Endothelial cell (in vitro differentiated cells): ENCODE results near the gene PAPPA. TPM values are rescaled to one million over a fixed set of nuclear protein-coding genes. Genes with fewer than 3 reads are reported as not detected.

ENCODE experiments used
- DNase-seq: peaks from one replicate; pipeline ENCODE4 v3.0.0; 2021; ENCODE audit warnings: low spot score
- H3K27ac Mint-ChIP-seq: one replicate; pipeline ENCODE4 v1.8.0; 2021; ENCODE audit warnings: mixed read lengths, inconsistent platforms; ENCODE audit not compliant: unreplicated experiment
- H3K27me3 Mint-ChIP-seq: one replicate; pipeline ENCODE4 v1.8.0; 2021; ENCODE audit warnings: mild to moderate bottlenecking, moderate library complexity, mixed read lengths, inconsistent platforms; ENCODE audit not compliant: unreplicated experiment
- H3K36me3 Mint-ChIP-seq: one replicate; pipeline ENCODE4 v1.8.0; 2021; ENCODE audit warnings: mild to moderate bottlenecking, low read depth, mixed read lengths, inconsistent platforms; ENCODE audit not compliant: unreplicated experiment
- H3K4me1 Mint-ChIP-seq: one replicate; pipeline ENCODE4 v1.8.0; 2021; ENCODE audit warnings: mild to moderate bottlenecking, mixed read lengths, inconsistent platforms; ENCODE audit not compliant: unreplicated experiment
- H3K4me3 Mint-ChIP-seq: one replicate; pipeline ENCODE4 v1.8.0; 2021; ENCODE audit warnings: mild to moderate bottlenecking, mixed read lengths, inconsistent platforms; ENCODE audit not compliant: unreplicated experiment
- H3K9me3 Mint-ChIP-seq: one replicate; pipeline ENCODE4 v1.8.0; 2021; ENCODE audit warnings: mixed read lengths, inconsistent platforms; ENCODE audit not compliant: unreplicated experiment
- total RNA-seq: library from RNA; stranded (reverse); fragmentation: NEBNext Ultra II Directional; extraction: Animal tissue kit (Norgen Biotek cat#: 25700); gene quantifications from one replicate; pipeline ENCODE4 v1.2.1, GENCODE V29; 2021; ENCODE audit not compliant: unreplicated experiment
- TF ChIP-seq, protein P1 (sequence below): fragments of 200-600 bp; sonication (generic); IDR thresholded peaks from one replicate; pipeline ENCODE4 v1.5.0; 2021; ENCODE audit warnings: antibody characterized with exemption; ENCODE audit not compliant: unreplicated experiment

Gene PAPPA
- total RNA-seq, 1 donor from 2014 or later: 1.4 TPM

DNA sequence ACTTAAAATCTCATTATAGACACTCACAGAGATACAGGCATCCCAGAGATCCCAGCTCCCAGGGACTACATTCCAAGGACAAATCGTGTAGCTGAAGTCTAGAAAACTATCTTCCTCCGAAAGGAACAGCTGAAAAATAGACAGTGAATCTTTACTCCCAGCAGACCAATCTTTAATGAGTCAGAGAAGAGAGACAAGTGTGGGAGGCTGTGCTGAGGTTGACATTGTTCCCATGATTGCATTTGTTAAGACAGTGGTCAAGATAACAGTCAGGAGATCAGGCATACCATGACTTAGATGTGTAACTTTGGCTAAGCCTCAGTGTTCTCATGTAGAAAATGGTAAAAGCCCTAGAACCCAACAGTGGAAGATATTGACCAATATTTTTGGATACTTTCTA lies 120.7 kb downstream of the PAPPA start:
- no peak overlapping the region for H3K27ac Mint-ChIP-seq
- H3K4me3 Mint-ChIP-seq: no peak overlapping the region
- peaks cover 19% of the 10 kb centered on the region for H3K4me1 Mint-ChIP-seq
- no peaks in the 10 kb centered on the region for H3K36me3 Mint-ChIP-seq
- no peak for DNase-seq
- TF ChIP-seq, protein P1, sequence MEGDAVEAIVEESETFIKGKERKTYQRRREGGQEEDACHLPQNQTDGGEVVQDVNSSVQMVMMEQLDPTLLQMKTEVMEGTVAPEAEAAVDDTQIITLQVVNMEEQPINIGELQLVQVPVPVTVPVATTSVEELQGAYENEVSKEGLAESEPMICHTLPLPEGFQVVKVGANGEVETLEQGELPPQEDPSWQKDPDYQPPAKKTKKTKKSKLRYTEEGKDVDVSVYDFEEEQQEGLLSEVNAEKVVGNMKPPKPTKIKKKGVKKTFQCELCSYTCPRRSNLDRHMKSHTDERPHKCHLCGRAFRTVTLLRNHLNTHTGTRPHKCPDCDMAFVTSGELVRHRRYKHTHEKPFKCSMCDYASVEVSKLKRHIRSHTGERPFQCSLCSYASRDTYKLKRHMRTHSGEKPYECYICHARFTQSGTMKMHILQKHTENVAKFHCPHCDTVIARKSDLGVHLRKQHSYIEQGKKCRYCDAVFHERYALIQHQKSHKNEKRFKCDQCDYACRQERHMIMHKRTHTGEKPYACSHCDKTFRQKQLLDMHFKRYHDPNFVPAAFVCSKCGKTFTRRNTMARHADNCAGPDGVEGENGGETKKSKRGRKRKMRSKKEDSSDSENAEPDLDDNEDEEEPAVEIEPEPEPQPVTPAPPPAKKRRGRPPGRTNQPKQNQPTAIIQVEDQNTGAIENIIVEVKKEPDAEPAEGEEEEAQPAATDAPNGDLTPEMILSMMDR: no peak
- no peaks in the 10 kb centered on the region for H3K9me3 Mint-ChIP-seq
- peaks cover 8% of the 10 kb centered on the region for H3K27me3 Mint-ChIP-seq

DNA sequence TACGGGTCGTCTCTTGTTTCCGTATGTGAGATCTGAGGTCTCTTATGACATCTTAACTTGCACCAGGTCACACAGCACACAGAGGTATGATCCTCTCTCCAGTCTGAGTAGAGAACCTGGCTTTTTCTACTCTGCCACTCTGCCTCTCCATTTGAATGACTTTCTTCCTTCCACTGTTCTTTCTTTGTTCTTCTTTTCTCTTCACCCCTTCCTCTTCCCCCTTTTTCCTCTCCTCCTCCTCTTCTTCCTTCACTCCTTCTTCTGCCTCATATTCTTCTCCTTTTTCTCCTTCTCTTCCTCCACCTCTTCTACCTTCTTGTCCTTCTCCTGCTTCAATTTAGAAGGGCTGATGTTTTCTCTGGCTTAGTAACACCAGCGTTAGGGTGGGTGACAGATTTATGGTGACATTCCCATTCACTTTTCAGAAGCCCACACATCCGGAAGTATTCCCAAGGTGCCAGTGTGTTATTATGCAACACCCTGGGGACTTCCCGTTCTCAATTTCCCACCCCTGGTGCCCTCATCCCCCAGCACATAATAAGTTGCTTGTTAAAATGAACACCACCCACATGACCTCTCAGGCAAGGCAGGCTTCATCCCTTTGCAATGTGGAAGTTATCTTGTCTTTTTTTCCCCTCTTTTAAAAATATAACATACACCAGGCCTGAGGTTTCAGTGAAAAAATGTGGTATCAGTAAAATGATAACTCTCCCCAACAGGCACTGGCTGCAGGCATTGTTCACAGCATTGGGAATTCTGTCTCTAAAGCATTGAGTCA lies 122.0 kb downstream of the PAPPA start:
- no peaks in the 10 kb centered on the region for H3K9me3 Mint-ChIP-seq
- TF ChIP-seq, protein P1: no peak
- no peak for DNase-seq
- peaks cover 27% of the 10 kb centered on the region for H3K4me1 Mint-ChIP-seq
- H3K36me3 Mint-ChIP-seq: no peaks in the 10 kb centered on the region
- H3K27ac Mint-ChIP-seq: no peak overlapping the region
- no peak overlapping the region for H3K4me3 Mint-ChIP-seq
- H3K27me3 Mint-ChIP-seq: peaks cover 8% of the 10 kb centered on the region

DNA sequence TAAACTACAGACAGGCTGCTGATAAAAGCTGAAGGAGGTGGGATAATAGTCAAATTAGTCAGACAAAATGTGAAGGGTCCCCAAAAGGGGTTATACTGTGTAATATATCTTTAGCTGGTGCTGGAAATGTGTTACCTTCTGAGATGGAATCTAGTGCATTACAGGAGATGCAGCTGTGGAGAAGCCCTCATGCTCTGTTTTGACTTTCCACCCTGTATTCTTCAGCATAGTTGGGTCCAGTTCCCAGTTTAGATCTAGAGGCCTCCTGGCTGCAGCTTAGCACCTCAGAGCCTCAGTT lies 122.6 kb downstream of the PAPPA start:
- H3K4me1 Mint-ChIP-seq: peaks cover 26% of the 10 kb centered on the region
- no peaks in the 10 kb centered on the region for H3K36me3 Mint-ChIP-seq
- no peak for DNase-seq
- H3K4me3 Mint-ChIP-seq: no peak overlapping the region
- no peaks in the 10 kb centered on the region for H3K9me3 Mint-ChIP-seq
- no peak overlapping the region for H3K27ac Mint-ChIP-seq
- H3K27me3 Mint-ChIP-seq: peaks cover 8% of the 10 kb centered on the region
- TF ChIP-seq, protein P1: no peak

DNA sequence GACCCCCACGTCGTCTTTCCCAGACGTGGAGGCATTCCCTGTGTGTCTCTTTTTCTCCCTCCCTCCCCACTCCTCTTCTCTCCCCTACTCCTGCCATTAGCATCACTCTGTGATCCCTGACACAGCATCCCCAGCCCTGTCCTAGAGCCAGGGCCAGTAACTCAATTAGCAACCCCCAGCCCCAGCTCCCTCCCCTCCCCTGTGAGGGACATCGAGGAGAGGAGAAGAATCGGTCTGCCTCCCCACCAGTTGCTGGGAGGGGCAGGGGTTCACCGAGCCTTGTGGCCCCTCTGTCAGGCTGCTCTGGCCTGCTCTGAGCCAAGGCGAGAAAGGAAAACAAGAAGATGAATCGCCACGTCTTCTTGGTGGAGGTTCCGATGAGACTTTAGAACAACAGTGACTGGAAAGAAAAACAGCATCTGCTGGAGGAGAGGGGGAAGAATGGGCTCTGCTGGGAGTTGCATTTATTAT lies 123.1 kb downstream of the PAPPA start:
- peaks cover 8% of the 10 kb centered on the region for H3K27me3 Mint-ChIP-seq

DNA sequence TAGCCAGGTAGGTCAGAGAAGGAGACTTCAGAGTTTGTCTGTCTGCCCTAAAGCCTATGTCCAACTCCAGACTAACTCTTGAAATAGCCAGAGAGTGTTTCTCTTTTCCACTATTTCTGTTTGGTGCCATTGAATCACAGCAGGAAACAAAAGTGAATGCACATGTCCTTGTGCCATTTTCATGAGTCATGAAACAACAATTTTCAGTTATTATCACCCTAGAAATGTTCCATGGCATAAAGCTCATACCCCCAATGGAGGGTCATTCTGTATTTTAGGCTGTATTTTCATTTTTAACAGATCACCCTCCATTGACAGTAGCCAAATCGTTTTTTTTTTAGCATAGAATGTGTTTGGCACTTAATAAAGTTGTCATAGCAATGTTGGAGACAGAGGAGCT lies 124.7 kb downstream of the PAPPA start:
- H3K4me3 Mint-ChIP-seq: no peak overlapping the region

More for the DNA sequence above, 123.1 kb downstream of the PAPPA start:
- Mint-ChIP-seq H3K4me1 (peaks cover 23% of the 10 kb centered on the region), H3K27ac (no peak overlapping the region), H3K36me3 (no peaks in the 10 kb centered on the region), H3K4me3 (no peak overlapping the region), H3K9me3 (no peaks in the 10 kb centered on the region)
- no peak for DNase-seq
- TF ChIP-seq, protein P1: no peak

More for the DNA sequence above, 124.7 kb downstream of the PAPPA start:
- Mint-ChIP-seq H3K4me1 (peaks cover 24% of the 10 kb centered on the region), H3K36me3 (no peaks in the 10 kb centered on the region), H3K9me3 (no peaks in the 10 kb centered on the region), H3K27me3 (peaks cover 8% of the 10 kb centered on the region), H3K27ac (no peak overlapping the region)
- TF ChIP-seq, protein P1: no peak
- no peak for DNase-seq
